WTC11 (cell line): ENCODE results near the gene PFKFB4.
"Not testable (repeated sequence)": the region's sequence is repeated elsewhere in the genome, so short reads cannot be mapped to it uniquely, and the experiment has no call there.

Experiments
- SP1 ChIP-seq: sonication (generic); formaldehyde crosslinking; conservative IDR thresholded peaks from 2 replicates; pipeline ENCODE4 v1.8.1; 2022; ENCODE audit warnings: missing genetic modification reagents
- TF ChIP-seq, protein P1 (sequence below): fragments of 200-600 bp; IDR thresholded peaks from 2 replicates; pipeline ENCODE4 v1.8.0; 2022; ENCODE audit warnings: antibody characterized with exemption
- TF ChIP-seq, protein P2 (sequence below): sonication (generic); formaldehyde crosslinking; IDR thresholded peaks from 2 replicates; pipeline ENCODE4 v1.8.1; 2022; ENCODE audit warnings: missing genetic modification reagents, borderline replicate concordance
- TF ChIP-seq, protein P3 (sequence below): sonication (generic); formaldehyde crosslinking; IDR thresholded peaks from 2 replicates; pipeline ENCODE4 v1.8.0; 2022; ENCODE audit warnings: mild to moderate bottlenecking, missing genetic modification reagents
- TF ChIP-seq, protein P4 (sequence below): sonication (generic); formaldehyde crosslinking; IDR thresholded peaks from 2 replicates; pipeline ENCODE4 v1.8.0; 2022; ENCODE audit warnings: mild to moderate bottlenecking, missing genetic modification reagents

DNA sequence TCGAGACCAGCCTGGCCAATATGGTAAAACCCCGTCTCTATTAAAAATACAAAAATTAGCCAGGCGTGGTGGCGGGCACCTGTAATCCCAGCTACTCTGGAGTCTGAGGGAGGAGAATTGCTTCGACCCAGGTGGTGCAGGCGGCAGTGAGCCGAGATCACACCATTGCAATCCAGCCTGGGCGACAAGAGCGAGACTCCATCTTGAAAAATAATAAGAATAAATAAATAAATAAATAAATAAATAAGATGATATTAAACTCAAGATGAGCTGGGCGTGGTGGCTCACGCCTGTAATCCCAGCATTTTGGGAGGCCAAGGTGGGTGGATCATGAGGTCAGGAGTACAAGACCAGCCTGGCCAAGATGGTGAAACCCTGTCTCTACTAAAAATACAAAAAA, 75.7 kb downstream of the PFKFB4 start:
- TF ChIP-seq, protein P1, sequence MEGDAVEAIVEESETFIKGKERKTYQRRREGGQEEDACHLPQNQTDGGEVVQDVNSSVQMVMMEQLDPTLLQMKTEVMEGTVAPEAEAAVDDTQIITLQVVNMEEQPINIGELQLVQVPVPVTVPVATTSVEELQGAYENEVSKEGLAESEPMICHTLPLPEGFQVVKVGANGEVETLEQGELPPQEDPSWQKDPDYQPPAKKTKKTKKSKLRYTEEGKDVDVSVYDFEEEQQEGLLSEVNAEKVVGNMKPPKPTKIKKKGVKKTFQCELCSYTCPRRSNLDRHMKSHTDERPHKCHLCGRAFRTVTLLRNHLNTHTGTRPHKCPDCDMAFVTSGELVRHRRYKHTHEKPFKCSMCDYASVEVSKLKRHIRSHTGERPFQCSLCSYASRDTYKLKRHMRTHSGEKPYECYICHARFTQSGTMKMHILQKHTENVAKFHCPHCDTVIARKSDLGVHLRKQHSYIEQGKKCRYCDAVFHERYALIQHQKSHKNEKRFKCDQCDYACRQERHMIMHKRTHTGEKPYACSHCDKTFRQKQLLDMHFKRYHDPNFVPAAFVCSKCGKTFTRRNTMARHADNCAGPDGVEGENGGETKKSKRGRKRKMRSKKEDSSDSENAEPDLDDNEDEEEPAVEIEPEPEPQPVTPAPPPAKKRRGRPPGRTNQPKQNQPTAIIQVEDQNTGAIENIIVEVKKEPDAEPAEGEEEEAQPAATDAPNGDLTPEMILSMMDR, result not testable (repeated sequence)
- not testable (repeated sequence) for TF ChIP-seq SP1 (CRISPR knock-in tag)
- TF ChIP-seq, protein P2, sequence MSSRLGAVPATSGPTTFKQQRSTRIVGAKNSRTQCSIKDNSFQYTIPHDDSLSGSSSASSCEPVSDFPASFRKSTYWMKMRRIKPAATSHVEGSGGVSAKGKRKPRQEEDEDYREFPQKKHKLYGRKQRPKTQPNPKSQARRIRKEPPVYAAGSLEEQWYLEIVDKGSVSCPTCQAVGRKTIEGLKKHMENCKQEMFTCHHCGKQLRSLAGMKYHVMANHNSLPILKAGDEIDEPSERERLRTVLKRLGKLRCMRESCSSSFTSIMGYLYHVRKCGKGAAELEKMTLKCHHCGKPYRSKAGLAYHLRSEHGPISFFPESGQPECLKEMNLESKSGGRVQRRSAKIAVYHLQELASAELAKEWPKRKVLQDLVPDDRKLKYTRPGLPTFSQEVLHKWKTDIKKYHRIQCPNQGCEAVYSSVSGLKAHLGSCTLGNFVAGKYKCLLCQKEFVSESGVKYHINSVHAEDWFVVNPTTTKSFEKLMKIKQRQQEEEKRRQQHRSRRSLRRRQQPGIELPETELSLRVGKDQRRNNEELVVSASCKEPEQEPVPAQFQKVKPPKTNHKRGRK (CRISPR knock-in tag), result not testable (repeated sequence)
- TF ChIP-seq, protein P3, sequence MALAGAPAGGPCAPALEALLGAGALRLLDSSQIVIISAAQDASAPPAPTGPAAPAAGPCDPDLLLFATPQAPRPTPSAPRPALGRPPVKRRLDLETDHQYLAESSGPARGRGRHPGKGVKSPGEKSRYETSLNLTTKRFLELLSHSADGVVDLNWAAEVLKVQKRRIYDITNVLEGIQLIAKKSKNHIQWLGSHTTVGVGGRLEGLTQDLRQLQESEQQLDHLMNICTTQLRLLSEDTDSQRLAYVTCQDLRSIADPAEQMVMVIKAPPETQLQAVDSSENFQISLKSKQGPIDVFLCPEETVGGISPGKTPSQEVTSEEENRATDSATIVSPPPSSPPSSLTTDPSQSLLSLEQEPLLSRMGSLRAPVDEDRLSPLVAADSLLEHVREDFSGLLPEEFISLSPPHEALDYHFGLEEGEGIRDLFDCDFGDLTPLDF (CRISPR knock-in tag), result not testable (repeated sequence)
- TF ChIP-seq, protein P4, sequence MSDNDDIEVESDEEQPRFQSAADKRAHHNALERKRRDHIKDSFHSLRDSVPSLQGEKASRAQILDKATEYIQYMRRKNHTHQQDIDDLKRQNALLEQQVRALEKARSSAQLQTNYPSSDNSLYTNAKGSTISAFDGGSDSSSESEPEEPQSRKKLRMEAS (CRISPR knock-in tag), result not testable (repeated sequence)
